ENCODE data around the gene ANKRD12.
A peak's percentile ranks its signal among the peaks of the same experiment; 100 is the strongest.

ANKRD12 gene

GRCh38 chr18:9333441-9334328 lies 197.1 kb downstream of the ANKRD12 start:
- Mint-ChIP-seq H3K36me3 (ENCODE audit: low read depth) (peaks cover 9% of the 10 kb centered on the region), H3K4me3 (peak overlapping the region; percentile 96 to 97 (median 96)), H3K4me1 (peaks cover 7% of the 10 kb centered on the region), H3K27me3 (ENCODE audit: low read depth) (no peaks in the 10 kb centered on the region), H3K27ac (peak overlapping the region; percentile 49 to 95 (median 94)), H3K9me3 (peaks cover 10% of the 10 kb centered on the region)
- no peak for TF ChIP-seq CTCF (IDR thresholded peaks at IDR 0.05; ENCODE audit: unreplicated experiment in 3 of 3)

GRCh38 chr18:9334329-9334972 lies 197.9 kb downstream of the ANKRD12 start, which contains the start of gene TWSG1:
Gene TWSG1, plus strand, starts transcription at chr18:9334773. Its CDS starts 2,457 bp downstream, at chr18:9337230.
- Mint-ChIP-seq H3K36me3 (ENCODE audit: low read depth) (peaks cover 9% of the 10 kb centered on the region), H3K27ac (peak within 1 kb of the TSS; percentile 79 to 98 (median 94)), H3K4me3 (peak within 1 kb of the TSS; percentile 97 to 98 (median 98)), H3K4me1 (peaks cover 7% of the 10 kb centered on the region), H3K27me3 (ENCODE audit: low read depth) (no peaks in the 10 kb centered on the region), H3K9me3 (peaks cover 6% of the 10 kb centered on the region)
- TF ChIP-seq CTCF (IDR thresholded peaks at IDR 0.05; ENCODE audit: unreplicated experiment in 3 of 3), result peak; percentile 32 to 51 (median 36)

GRCh38 chr18:9334973-9335696 lies 198.6 kb downstream of the ANKRD12 start:
- Mint-ChIP-seq H3K27ac (peak overlapping the region; percentile 79 to 98 (median 94)), H3K36me3 (ENCODE audit: low read depth) (peaks cover 13% of the 10 kb centered on the region), H3K4me3 (peak overlapping the region; percentile 97 to 98 (median 98)), H3K9me3 (peaks cover 6% of the 10 kb centered on the region), H3K27me3 (ENCODE audit: low read depth) (no peaks in the 10 kb centered on the region), H3K4me1 (peaks cover 7% of the 10 kb centered on the region)
- peak in 1 of 3 experiments; percentile 39 for TF ChIP-seq CTCF (IDR thresholded peaks at IDR 0.05; ENCODE audit: unreplicated experiment in 3 of 3)
